ENCODE measurements around the gene PCP4L1. TPM values are rescaled to one million over a fixed set of nuclear protein-coding genes. Genes with fewer than 3 reads are reported as not detected.

The PCP4L1 gene
- total and polyA plus RNA-seq, 2 donors from 2014 or later: 1.2 to 1.3 TPM

GRCh38 chr1:161215076-161215475 lies 43.5 kb upstream of the PCP4L1 start, which contains the start of gene FCER1G:
FCER1G (plus strand) TSS chr1:161215295; CDS start chr1:161215322, 27 bp downstream.
- DNase-seq (peak in 1 of 5 donors; percentile 77), FAIRE-seq (no peak)
- Histone ChIP-seq H3K9ac (ENCODE audit: low read length in 3 of 3) (no peak within 1 kb of the TSS), H3K27ac (ENCODE audit: low read depth in 2 of 2, low read length in 2 of 2) (peak within 1 kb of the TSS in 1 of 2 donors; percentile 56), H3K27me3 (ENCODE audit: control insufficient read depth, insufficient read depth, low read length) (no peaks in the 10 kb centered on the region), H3K4me1 (ENCODE audit: control insufficient read depth in 2 of 3, insufficient read depth in 2 of 3, low read depth in 1 of 3, low read length in 3 of 3) (peaks cover 0 to 10% (median 4%) of the 10 kb centered on the region in 3 donors), H3K36me3 (ENCODE audit: control insufficient read depth in 2 of 3, insufficient read depth in 3 of 3, low read length in 3 of 3) (peaks cover 16 to 36% (median 29%) of the 10 kb centered on the region in 3 donors), H3K4me3 (ENCODE audit: low read length in 3 of 3) (no peak within 1 kb of the TSS), H3K9me3 (ENCODE audit: control insufficient read depth in 2 of 3, insufficient read depth in 1 of 3, low read length in 3 of 3) (no peaks in the 10 kb centered on the region)
- no peak for TF ChIP-seq CTCF (IDR thresholded peaks at IDR 0.05; ENCODE audit: borderline replicate concordance, extremely low read depth, insufficient read depth)
- intact Hi-C loops (cut with DNase I): loop anchor here (10.0 kb wide), 1 partner anchor 160 kb away; no protein-coding TSS in a partner anchor

- Histone ChIP-seq H3K4me3 (ENCODE audit: low read length in 3 of 3) (peak overlapping the region in 1 of 3 donors; percentile 47), H3K4me1 (ENCODE audit: control insufficient read depth in 2 of 3, insufficient read depth in 2 of 3, low read depth in 1 of 3, low read length in 3 of 3) (peaks cover 0 to 10% (median 4%) of the 10 kb centered on the region in 3 donors), H3K36me3 (ENCODE audit: control insufficient read depth in 2 of 3, insufficient read depth in 3 of 3, low read length in 3 of 3) (peaks cover 11 to 21% (median 19%) of the 10 kb centered on the region in 3 donors), H3K27me3 (ENCODE audit: control insufficient read depth, insufficient read depth, low read length) (no peaks in the 10 kb centered on the region), H3K27ac (ENCODE audit: low read depth in 2 of 2, low read length in 2 of 2) (peak overlapping the region; percentile 55 to 87), H3K9ac (ENCODE audit: low read length in 3 of 3) (peak overlapping the region in 1 of 3 donors; percentile 36), H3K9me3 (ENCODE audit: control insufficient read depth in 2 of 3, insufficient read depth in 1 of 3, low read length in 3 of 3) (no peaks in the 10 kb centered on the region)
- DNase-seq (peak in 1 of 5 donors; percentile 7), FAIRE-seq (no peak)
- TF ChIP-seq CTCF (IDR thresholded peaks at IDR 0.05; ENCODE audit: borderline replicate concordance, extremely low read depth, insufficient read depth): no peak
- intact Hi-C loops (cut with DNase I): loop anchor here (10.0 kb wide), 1 partner anchor 158 kb away; no protein-coding TSS in a partner anchor
Observed at GRCh38 chr1:161216945-161217712, 41.4 kb upstream of the PCP4L1 start.

GRCh38 chr1:161217831-161218230 lies 40.7 kb upstream of the PCP4L1 start:
- DNase-seq: no peak
- intact Hi-C loops (cut with DNase I): loop anchor here (10.0 kb wide), 1 partner anchor 157 kb away; no protein-coding TSS in a partner anchor
- no peaks in the 10 kb centered on the region for H3K9me3 ChIP-seq (ENCODE audit: control insufficient read depth in 2 of 3, insufficient read depth in 1 of 3, low read length in 3 of 3)
- TF ChIP-seq CTCF (IDR thresholded peaks at IDR 0.05; ENCODE audit: borderline replicate concordance, extremely low read depth, insufficient read depth): no peak
- H3K36me3 ChIP-seq (ENCODE audit: control insufficient read depth in 2 of 3, insufficient read depth in 3 of 3, low read length in 3 of 3): peaks cover 10 to 17% (median 15%) of the 10 kb centered on the region in 3 donors
- H3K4me3 ChIP-seq (ENCODE audit: low read length in 3 of 3): no peak overlapping the region
- peaks cover 0 to 10% (median 4%) of the 10 kb centered on the region in 3 donors for H3K4me1 ChIP-seq (ENCODE audit: control insufficient read depth in 2 of 3, insufficient read depth in 2 of 3, low read depth in 1 of 3, low read length in 3 of 3)
- H3K9ac ChIP-seq (ENCODE audit: low read length in 3 of 3): no peak overlapping the region
- no peak for FAIRE-seq
- peak overlapping the region in 1 of 2 donors; percentile 59 for H3K27ac ChIP-seq (ENCODE audit: low read depth in 2 of 2, low read length in 2 of 2)
- no peaks in the 10 kb centered on the region for H3K27me3 ChIP-seq (ENCODE audit: control insufficient read depth, insufficient read depth, low read length)
